GM12878 (cell line): ENCODE results near the gene ABI3. TPM values are rescaled to one million over a fixed set of nuclear protein-coding genes. Genes with fewer than 3 reads are reported as not detected.
A peak's percentile ranks its signal among the peaks of the same experiment; 100 is the strongest.

Experiments
- BCLAF1 ChIP-seq: fragments of 450-650 bp; IDR thresholded peaks from 2 replicates; pipeline ENCODE4 v1.6.1; 2017; ENCODE audit warnings: antibody characterized with exemption, mild to moderate bottlenecking, moderate library complexity
- BHLHE40 ChIP-seq, 2 experiments: fragments of 450-650 bp in 1 of 2; IDR thresholded peaks; 2 replicates each; pipeline ENCODE4 v1.6.1; 2011 to 2017; ENCODE audit warnings: low read depth in 2 of 2, borderline replicate concordance in 1 of 2, improper control_type of control experiment in 1 of 2, low read length in 1 of 2, mild to moderate bottlenecking in 1 of 2
- E2F8 ChIP-seq: fragments of 450-650 bp; IDR thresholded peaks from 2 replicates; pipeline ENCODE4 v1.6.1; 2018; ENCODE audit warnings: mild to moderate bottlenecking, low read depth, moderate library complexity; ENCODE audit not compliant: partially characterized antibody
- EGR1 ChIP-seq, 2 experiments: IDR thresholded peaks; 1 replicate in 1 of 2; 2 replicates in 1 of 2; pipeline ENCODE4 v1.6.1; 2011 to 2012; ENCODE audit warnings: low read depth in 2 of 2, low read length in 2 of 2, borderline replicate concordance in 1 of 2, mild to moderate bottlenecking in 1 of 2, moderate library complexity in 1 of 2
- GABPA ChIP-seq: IDR thresholded peaks from 2 replicates; pipeline ENCODE4 v1.6.1; 2014; ENCODE audit warnings: antibody characterized with exemption, low read depth, mild to moderate bottlenecking, inconsistent platforms
- GATAD2B ChIP-seq: fragments of 450-650 bp; conservative IDR thresholded peaks from 2 replicates; pipeline ENCODE4 v1.6.1; 2017; ENCODE audit warnings: low read depth, mild to moderate bottlenecking, moderate library complexity
- HDGF ChIP-seq: fragments of 450-650 bp; IDR thresholded peaks from 2 replicates; pipeline ENCODE4 v1.6.1; 2016; ENCODE audit warnings: antibody characterized with exemption
- IKZF2 ChIP-seq, 2 experiments: fragments of 450-650 bp; IDR thresholded peaks; 2 replicates each; pipeline ENCODE4 v1.6.1; 2017; ENCODE audit warnings: mild to moderate bottlenecking in 2 of 2, moderate library complexity in 2 of 2
- KDM1A ChIP-seq: fragments of 200-600 bp; sonication (generic); IDR thresholded peaks from 2 replicates; pipeline ENCODE4 v1.6.1; 2016; ENCODE audit warnings: borderline replicate concordance
- MAX ChIP-seq: IDR thresholded peaks from 2 replicates; pipeline ENCODE4 v1.6.1; 2012; ENCODE audit warnings: low read depth, low read length, improper control_type of control experiment
- NR2F1 ChIP-seq: fragments of 450-650 bp; conservative IDR thresholded peaks from 2 replicates; pipeline ENCODE4 v1.6.1; 2017; ENCODE audit warnings: mild to moderate bottlenecking
- TCF7 ChIP-seq: IDR thresholded peaks from 2 replicates; pipeline ENCODE4 v1.6.1; 2014; ENCODE audit warnings: antibody characterized with exemption, borderline replicate concordance
- ZSCAN29 ChIP-seq: fragments of 450-650 bp; IDR thresholded peaks from 2 replicates; pipeline ENCODE4 v1.6.1; 2017; ENCODE audit warnings: mild to moderate bottlenecking, moderate library complexity
- polyA plus RNA-seq, 11 experiments: library from polyadenylated mRNA; depleted of rRNA in 4 of 11; unstranded in 6 of 11; stranded (reverse) in 5 of 11; fragments of >200 nt; fragmentation: Nextera tagmentation in 4 of 11; fragmentation: Illumina TruSeq in 1 of 11; extraction: Ambion mirVana in 4 of 11; extraction: Trizol in 1 of 11; gene quantifications; 1 replicate in 1 of 11; 2 replicates in 10 of 11; pipeline versions ENCODE4 v1.2.1 to v1.2.3, GENCODE V29; 2011 to 2016; ENCODE audit warnings: inconsistent platforms in 2 of 11, missing spikeins in 2 of 11, low read depth in 1 of 11
- total RNA-seq, 4 experiments: library from RNA; depleted of rRNA in 3 of 4; stranded (reverse); fragments of >200 nt in 3 of 4; fragmentation: Illumina TruSeq in 1 of 4; extraction: Trizol in 1 of 4; gene quantifications; 2 replicates each; pipeline versions ENCODE4 v1.2.1 to v1.2.3, GENCODE V29; 2013 to 2021
- TF ChIP-seq, protein P1 (sequence below): fragments of 450-650 bp; formaldehyde crosslinking; IDR thresholded peaks from 2 replicates; pipeline ENCODE4 v1.4.0; 2022; ENCODE audit warnings: mild to moderate bottlenecking, moderate library complexity

Gene ABI3
- total and polyA plus RNA-seq, 10 of the 15 experiments (the other 5 are each of a cell fraction or from before 2014, with no cell fraction given): 13.4 to 109 (median 51.1) TPM

GRCh38 chr17:49260011-49260816 lies 49.7 kb downstream of the ABI3 start (continued):
- TF ChIP-seq E2F8: no peak
- peak in 1 of 2 experiments; percentile 12; a peak in 1 of 3 replicates for TF ChIP-seq EGR1 (IDR thresholded peaks at IDR 0.05; ENCODE audit: borderline replicate concordance in 1 of 2, low read depth in 2 of 2, low read length in 2 of 2)
- no peak for TF ChIP-seq KDM1A
- peak in 1 of 2 experiments; percentile 14; a peak in 1 of 4 replicates for TF ChIP-seq IKZF2 (IDR thresholded peaks at IDR 0.05)
- no peak for TF ChIP-seq HDGF
- TF ChIP-seq BCLAF1: 0 out of 2 replicates have a peak, but pooled peaks have one; percentile 48
- TF ChIP-seq TCF7: no peak
- peak; percentile 68 to 91; a peak in 3 of 4 replicates for TF ChIP-seq BHLHE40 (IDR thresholded peaks at IDR 0.05; ENCODE audit: borderline replicate concordance in 1 of 2, low read depth in 2 of 2, low read length in 1 of 2)
- no peak for TF ChIP-seq GABPA
- TF ChIP-seq GATAD2B: 0 out of 2 replicates have a peak, but pooled peaks have one; percentile 26
- TF ChIP-seq, protein P1, sequence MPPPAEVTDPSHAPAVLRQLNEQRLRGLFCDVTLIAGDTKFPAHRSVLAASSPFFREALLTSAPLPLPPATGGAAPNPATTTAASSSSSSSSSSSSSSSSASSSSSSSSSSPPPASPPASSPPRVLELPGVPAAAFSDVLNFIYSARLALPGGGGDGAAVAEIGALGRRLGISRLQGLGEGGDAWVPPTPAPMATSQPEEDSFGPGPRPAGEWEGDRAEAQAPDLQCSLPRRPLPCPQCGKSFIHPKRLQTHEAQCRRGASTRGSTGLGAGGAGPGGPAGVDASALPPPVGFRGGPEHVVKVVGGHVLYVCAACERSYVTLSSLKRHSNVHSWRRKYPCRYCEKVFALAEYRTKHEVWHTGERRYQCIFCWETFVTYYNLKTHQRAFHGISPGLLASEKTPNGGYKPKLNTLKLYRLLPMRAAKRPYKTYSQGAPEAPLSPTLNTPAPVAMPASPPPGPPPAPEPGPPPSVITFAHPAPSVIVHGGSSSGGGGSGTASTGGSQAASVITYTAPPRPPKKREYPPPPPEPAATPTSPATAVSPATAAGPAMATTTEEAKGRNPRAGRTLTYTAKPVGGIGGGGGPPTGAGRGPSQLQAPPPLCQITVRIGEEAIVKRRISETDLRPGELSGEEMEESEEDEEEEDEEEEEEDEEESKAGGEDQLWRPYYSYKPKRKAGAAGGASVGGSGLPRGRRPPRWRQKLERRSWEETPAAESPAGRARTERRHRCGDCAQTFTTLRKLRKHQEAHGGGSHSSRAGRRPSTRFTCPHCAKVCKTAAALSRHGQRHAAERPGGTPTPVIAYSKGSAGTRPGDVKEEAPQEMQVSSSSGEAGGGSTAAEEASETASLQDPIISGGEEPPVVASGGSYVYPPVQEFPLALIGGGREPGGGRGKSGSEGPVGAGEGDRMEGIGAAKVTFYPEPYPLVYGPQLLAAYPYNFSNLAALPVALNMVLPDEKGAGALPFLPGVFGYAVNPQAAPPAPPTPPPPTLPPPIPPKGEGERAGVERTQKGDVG (CRISPR knock-in tag): no peak
- 0 out of 2 replicates have a peak, but pooled peaks have one; percentile 36 for TF ChIP-seq NR2F1
- no peak for TF ChIP-seq ZSCAN29
- TF ChIP-seq MAX: no peak
